Measurements from ENCODE around the gene COX11.

Gene COX11, protein sequence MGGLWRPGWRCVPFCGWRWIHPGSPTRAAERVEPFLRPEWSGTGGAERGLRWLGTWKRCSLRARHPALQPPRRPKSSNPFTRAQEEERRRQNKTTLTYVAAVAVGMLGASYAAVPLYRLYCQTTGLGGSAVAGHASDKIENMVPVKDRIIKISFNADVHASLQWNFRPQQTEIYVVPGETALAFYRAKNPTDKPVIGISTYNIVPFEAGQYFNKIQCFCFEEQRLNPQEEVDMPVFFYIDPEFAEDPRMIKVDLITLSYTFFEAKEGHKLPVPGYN

DNA sequence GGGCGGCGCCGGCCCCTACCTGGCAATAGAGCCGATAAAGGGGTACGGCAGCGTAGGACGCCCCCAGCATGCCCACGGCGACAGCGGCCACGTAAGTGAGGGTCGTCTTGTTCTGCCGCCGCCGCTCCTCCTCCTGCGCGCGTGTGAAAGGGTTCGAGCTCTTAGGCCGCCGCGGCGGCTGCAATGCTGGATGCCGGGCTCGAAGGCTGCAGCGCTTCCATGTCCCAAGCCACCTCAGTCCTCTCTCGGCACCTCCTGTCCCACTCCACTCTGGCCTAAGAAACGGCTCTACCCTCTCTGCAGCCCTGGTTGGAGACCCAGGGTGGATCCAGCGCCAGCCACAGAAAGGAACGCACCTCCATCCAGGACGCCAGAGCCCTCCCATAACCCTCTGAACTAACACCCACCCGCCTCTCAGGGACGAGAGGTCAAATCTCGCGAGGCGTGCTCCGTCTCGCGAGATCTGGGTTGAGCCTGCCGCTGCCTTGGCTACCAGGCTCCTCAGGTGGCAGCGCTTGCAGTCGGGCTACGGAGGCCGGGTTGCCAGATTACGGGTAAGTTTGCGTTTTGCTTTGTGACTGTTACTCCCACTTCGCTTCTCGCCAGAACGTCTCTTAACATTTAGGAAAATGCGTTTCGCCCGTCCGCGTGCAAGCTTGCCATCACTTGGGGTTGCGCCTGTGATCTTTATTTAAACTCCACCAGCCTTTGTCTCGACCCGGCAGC is at the start of gene COX11, which contains the start of gene STXBP4:
TSS of gene COX11 (minus strand) at position 393 of the 726 bp plus-strand sequence. CDS start at position 385, 8 bp downstream.
TSS of gene STXBP4 (plus strand) at position 504 of the 726 bp plus-strand sequence. CDS start 17,455 bp downstream, outside the sequence.
- peak; percentile 81 to 88 for DNase-seq (ENCODE audit: low read depth in 2 of 2)

DNA sequence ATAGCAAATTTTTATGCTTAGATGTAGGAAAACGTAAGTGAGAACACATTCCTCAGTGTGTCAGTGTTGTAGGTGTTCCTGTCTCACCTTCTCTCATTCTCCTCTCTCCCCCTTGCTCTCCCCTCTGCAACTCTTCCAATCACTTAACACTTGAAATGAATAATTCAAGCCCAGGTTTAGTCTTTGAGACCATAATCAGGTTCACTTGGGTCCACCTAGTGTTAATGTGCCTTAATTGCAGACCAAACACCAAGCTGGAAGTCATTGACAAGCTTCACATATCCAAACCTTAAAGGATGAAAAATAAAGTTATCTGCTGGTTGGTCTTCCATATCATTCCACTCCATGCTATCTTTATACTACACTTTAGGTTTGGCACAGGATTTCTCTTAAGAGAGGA is 37.1 kb upstream of the COX11 start:
- no peak for DNase-seq (ENCODE audit: low read depth in 2 of 2)

DNA sequence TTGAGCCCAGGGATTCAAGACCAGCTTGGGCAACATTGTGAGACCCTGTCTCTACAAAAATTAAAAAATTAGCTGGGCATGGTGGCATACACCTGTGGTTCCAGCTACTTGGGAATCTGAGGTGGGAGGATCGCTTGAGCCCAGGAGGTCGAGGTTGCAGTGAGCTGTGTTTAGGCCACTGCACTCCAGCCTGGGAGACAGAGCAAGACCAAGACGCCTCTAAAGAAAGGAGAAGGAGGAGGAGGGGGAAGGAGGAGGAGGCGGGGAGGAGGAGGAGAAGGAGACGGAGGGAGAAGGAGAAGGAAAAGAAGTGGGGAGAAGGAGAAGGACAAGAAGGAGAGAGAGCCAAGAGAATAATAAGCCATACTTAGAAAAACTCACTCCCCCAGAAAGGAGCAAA is 36.0 kb upstream of the COX11 start:
- no peak for DNase-seq (ENCODE audit: low read depth in 2 of 2)

DNA sequence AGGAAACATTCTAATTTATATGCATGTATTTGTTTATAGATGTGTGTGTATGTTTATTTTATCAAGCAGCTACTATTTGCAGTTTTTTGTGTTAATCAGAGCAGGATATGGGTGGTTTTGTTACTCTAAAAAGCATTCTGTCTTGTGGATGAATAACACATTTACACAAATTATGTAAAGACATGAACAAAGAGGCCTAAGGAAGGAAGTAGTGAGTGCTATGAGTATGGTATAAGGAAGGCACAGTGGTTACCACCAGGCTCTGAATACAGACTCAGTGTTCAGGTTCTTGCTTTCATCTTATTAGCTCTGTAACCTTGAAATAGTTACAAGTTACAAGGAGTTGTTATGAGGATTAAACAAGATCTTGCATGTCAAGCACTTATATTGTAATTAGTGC is 34.0 kb upstream of the COX11 start:
- no peak for DNase-seq (ENCODE audit: low read depth in 2 of 2)

DNA sequence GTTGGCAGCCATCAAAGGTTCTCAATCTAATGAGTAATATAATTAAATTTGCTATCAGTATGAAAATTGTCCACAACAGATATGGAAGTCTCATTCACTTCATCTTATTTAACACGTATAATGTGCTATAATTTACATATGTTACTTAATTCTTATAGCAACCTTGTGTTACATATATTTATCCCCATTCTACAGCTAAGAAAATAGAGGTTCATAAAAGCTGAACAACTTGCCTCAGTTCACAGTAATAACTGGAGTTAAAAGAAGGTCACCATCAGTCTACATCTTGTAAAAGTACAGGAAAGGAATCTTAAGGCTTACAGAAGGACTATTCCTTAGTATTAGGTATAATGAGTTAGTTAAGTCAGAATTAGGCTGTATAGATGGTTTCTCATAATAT is 28.0 kb upstream of the COX11 start:
- DNase-seq (ENCODE audit: low read depth in 2 of 2), result no peak

DNA sequence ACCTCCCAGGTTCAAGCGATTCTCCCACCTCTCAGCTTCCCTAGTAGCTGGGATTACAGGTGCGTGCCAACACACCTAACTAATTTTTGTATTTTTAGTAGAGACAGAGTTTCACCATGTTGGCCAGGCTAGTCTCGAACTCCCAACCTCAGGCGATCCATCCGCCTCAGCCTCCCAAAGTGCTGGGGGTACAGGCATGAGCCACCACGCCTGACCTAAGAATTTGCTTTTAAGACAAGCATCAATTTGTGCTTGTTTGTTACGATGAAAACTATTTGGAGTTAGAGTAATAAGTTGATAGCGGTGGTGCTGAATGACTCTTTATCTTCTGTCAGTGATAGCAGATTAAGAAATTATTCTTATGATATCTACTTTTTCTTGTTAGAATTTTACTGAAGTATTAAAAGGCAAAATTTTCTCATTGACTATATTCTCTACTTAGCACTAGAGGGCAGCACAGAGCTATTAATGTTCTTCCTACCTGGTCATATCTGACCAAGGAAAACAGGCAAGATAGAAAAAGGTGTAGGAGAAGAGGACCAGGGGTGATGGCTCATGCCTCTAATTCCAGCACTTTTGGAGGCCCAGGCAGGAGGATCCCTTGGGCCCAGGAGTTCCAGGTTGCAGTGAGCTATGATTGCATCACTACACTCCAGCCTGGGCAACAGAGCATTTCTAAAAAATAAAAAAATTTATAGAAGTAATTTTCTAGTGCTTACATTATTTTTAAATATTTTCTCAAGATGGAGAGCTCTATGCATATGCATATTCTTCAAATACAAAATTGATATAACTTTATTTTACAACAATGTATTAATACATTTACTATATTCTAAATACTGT is 24.6 kb upstream of the COX11 start:
- no peak for DNase-seq (ENCODE audit: low read depth in 2 of 2)

DNA sequence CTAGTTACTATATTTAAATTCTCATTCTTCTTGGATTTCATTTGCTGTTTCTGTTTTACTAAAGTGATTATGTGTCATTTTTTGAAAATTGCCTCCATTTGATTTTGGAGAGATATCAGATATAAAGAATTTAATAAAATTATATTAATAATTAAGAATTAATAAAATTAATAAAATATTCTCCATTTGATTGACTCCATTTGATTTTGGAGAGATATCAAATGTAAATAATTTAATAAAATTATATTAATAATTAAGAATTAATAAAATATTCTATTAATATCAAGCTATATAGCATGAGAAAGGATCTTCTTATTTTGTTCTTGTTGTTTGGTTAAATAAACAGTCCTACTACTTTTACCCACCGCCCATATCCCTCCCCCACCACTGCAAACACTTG is 23.1 kb upstream of the COX11 start:
- DNase-seq (ENCODE audit: low read depth in 2 of 2), result no peak

DNA sequence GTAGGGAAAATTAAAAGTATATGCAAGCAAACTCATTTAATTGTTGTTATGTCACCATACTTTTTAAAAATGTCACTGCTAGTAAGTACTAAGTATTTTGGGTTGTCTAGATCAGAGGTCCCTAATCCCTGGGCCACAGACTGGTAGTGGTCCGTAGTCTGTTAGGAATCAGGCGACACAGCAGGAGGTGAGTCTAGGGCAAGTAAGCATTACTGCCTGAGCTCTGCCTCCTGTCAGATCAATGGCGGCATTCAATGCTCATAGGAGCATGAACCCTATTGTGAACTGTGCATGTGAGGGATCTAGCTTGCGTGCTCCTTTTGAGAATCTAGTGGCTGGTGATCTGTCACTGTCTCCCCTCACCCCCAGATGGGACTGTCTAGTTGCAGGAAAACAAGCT is 21.7 kb upstream of the COX11 start:
- DNase-seq (ENCODE audit: low read depth in 2 of 2), result no peak

DNA sequence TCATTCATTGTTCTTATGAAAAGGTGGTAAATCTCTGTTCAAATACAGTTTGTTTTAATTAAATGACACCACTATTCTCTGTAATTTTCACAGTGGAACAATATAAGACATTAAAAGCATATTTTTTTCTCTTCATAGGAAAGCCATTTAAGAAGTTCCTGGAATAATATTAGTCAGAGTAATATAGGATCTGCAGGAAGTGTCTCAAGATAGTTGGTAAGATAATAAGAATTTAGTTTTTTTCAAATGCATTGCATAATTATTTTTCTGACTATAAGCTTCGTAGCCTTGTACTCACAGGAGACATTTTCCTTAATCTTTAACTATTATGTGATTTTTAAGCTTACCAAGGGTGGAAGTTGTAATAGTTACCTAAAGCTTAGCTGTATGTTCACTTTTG is 17.0 kb upstream of the COX11 start:
- DNase-seq (ENCODE audit: low read depth in 2 of 2), result no peak

DNA sequence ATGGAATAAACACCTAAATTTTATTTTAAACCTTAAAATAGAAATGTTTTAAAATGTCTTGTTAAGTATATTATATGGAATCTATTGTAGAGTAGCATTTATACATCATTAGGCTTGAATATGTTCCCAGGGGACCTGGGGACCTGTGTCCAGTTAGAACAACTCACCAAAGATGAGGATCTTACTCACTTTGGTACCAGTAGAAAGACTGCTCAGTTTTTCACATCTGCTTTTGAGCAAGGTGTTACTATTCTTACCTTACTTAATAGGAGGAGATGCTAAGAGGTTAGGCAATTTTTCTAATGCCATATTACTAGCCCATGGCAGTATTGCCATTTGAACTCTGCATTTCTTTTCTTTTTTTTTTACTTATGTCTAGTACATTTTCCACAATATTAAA is 14.8 kb upstream of the COX11 start:
- DNase-seq (ENCODE audit: low read depth in 2 of 2), result no peak

DNA sequence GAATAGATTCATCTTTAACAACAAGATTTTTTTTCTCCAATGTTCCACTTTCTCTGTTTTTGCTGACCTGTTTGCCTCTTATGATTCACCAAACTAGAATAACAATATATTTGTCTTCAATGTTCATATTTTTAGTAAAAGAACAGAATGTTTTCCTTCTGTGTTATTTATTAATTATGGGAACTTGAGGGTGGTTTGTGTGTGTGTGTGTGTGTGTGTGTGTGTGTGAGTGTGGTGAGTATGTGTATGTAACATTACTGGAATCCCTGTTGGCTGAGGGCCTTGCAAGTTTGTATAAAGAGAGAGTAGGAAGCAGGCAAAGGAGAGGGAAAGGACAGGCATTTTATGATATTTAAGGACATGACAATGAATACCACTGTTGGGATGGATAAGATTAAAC is 13.9 kb upstream of the COX11 start:
- DNase-seq (ENCODE audit: low read depth in 2 of 2), result no peak

DNA sequence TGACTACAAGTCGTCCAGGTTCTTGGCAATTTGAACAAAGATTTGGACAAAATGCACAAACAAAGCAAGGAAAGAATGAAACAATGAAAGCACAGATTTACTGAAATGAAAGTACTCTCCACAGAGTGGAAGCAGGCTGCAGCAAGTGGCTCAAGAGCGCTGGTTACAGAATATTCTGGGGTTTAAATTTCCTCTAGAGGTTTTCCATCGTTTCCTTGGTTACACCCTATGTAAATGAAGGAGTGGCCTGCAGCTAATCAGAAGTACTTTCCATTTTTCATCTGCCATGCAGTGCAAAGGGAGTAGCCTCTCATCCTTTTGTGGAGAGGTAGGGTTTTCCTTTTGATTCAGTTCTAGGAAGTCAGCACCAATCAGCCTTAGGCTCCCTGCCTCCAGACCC is 11.9 kb upstream of the COX11 start:
- DNase-seq (ENCODE audit: low read depth in 2 of 2), result no peak

DNA sequence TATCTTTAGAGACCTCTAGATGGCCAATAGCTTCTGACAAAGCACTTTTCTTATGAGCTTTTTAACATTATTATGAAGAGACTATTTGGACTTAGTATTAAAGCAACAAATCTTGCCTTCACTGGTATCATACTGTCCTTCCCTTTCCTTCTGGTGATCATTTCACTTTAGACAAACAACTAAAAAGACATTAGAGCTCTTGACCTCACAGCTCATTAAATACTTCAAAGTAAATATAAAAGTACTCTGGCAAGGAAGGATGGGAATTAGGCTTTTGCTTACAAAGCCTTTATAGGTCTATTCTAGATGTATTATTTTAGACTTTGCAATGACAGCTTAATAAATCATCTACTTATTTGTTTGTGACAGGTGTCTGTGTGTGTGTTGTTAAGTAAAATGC is 11.2 kb upstream of the COX11 start:
- DNase-seq (ENCODE audit: low read depth in 2 of 2), result no peak

DNA sequence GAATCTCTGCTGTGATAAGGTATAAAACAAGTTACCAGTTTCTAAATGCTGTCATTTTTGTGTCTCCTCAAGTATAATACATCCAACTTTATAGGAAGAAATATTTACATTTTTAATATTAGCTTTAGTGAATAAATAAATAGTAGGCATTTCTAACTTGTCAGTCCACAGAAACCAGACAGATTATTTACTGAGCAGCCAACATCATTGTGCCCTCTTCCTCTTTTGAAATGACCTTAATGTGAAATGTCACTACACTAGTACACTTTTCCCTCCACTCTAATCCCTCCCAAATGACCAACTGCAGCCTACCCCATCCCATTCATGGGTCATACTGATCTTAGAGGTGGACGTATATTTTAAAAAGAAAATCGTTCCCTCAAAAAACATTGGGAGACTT is 9.3 kb upstream of the COX11 start:
- no peak for DNase-seq (ENCODE audit: low read depth in 2 of 2)

DNA sequence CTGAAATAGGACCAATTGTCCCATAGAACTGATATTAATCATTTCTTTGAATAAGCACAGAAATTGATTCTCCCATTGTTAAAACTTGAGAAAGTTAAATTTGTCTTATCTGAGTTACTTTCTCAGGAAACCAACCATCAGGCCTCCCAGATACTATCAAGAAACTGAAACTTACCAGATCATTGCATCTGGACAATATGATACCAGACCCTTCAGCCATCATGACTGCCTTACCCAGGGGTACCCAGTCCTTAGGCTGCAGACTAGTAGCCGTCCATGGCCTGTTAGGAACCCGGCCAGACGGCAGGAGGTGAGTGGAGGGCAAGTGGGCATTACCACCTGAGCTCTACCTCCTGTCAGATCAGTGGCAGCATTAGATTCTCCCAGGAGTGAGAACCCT is 7.9 kb upstream of the COX11 start:
- DNase-seq (ENCODE audit: low read depth in 2 of 2), result no peak

DNA sequence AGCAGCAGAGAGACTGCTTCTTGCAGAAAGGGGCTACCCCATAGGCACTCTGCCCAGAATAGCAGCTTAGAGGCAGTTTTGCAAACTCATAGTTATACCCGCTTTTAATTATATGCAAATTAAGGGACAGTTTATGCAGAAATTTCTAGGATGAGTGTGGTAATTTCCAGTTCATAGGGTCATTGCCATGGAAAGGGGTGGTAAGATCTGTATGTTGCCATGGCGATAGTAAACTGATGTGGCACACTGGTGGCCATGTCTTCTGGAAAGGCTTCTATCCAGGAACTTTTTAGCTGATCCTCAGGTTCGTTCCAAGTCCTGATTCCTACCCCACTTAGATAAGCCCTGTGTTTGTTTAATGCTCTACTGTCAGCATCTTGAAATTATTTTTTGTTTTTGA is 6.3 kb upstream of the COX11 start:
- DNase-seq (ENCODE audit: low read depth in 2 of 2), result no peak

DNA sequence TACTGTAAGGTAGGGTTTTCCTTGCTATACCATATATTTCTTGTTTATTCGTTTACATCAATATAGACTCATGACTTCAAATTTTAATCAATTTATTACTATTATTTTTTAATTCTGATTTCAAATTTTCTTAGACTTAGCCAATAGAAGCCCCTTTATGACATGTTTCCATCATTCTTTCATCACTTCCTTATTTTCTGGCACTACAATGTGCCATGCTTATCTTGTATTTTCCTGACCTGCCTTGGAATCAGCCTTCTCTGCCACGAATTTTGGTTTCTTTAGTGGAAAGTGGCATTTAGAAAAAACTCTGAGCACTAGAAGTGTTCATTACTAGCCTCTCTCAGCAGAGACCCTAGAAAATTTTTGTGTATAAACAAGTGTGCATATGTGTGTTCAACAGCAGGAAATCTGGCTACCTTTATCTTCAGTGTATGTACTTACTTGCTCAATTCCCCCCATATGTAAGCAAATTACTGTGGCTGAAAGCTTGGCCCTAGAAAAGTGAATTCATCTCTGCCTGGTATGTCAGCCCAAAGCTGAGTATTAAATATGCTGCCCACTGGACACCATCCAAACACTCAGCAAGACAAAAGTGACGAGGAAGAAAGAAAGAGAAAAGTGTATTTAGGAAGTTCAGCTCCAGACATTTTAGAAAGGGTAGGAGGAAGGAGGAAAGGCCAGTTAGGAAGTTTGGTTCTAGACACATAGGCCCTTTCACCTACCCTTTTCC is 4.1 kb upstream of the COX11 start:
- DNase-seq (ENCODE audit: low read depth in 2 of 2), result no peak

DNA sequence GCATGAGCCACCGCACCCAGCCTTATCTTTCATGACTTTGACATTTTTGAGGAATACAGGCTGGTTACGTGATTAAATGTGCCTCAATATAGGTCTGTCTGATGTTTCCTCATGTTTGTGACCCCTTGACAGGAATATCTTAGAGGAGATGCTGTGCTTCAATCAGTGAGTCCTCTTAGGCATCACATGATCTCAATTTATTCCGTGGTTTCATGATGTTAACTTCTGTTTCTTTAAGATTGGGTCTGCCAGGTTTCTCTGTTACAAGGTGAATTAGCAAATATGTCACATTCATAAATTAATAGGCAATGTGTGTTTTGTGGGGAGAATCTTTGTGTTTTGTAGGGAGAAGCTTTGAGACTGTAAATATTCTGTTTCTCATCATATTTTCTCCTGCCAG is 3.4 kb upstream of the COX11 start:
- no peak for DNase-seq (ENCODE audit: low read depth in 2 of 2)

DNA sequence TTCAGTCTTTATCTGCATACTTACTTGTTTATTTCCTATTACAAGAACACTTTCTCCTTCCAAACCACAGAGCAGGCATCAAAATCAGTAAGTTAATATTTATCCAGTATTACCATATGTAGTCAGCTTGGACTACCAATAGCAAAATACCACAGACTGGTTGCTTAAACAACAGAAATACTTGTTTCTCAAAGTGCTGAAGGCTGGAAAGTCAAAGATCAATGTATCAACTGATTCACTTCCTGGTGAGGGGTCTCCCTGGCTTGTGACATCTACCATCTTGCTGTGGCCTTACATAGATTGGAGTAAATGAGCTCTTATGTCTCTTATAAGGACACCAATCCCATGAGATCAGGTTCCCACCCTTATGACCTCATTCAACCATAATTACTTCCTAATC is 2.7 kb upstream of the COX11 start:
- no peak for DNase-seq (ENCODE audit: low read depth in 2 of 2)

DNA sequence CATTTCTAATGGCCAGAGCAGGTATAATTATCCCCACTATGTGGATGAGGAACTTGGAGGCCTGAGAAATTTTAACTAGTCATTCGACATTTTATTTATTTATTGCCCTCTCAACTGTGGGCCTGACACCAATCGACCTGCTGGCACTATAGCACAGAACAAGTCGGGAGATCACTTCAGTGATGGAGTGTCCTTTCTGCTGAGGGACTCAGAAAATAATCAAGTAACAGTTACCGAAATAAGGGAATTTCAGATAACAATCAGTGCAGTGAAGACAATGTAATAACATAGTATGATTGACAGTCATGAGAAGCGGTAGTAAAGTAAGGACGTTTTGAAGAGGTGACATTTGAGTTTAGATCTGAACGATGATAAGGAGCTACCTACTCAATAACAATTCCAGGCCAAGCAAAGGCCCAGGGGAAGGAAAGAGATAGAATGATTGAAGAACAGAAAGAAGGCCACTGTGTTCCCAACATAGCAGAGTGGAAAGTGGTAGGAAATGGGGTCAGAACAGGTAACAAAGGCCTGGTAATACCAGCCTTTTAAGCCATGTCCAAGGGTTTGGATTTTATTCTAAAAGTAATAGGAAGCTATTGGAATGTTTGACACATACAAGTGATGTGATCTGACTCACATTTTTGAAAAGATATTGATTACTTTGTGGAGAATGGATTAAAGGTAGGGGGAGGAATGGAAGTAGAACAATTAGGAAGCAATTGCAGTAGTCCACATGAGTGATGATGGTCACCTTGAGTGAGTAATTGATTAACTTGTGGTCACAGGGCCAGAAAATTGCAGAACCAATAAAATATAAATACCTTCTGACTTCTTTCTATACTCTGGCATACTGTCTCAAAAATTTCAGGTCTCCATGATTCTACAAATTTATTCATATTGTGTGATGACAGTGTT is 1.5 kb upstream of the COX11 start:
- no peak for DNase-seq (ENCODE audit: low read depth in 2 of 2)

DNA sequence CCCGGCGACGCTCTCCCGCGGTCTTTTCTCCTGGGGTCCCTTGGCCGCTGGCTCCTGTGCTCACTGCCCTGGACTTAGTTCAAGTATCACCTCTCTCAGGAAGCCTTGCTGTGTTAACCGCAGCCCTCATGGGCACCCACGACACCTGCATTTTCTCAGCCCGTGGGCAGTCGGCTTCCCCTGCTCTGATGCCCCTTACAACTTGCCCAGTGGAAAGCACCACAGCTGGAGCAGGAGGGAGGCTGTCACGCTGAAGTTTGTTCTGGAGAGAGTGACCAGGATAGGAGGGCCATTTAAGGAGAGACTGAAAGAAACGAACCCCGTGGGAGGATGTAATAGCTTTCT is 506 bp upstream of the COX11 start:
- DNase-seq (ENCODE audit: low read depth in 2 of 2), result peak in 1 of 2 donors; percentile 8
